Ammon's horn (tissue), 1 donor: ENCODE data around the gene PIEZO2.

Experiments
- DNase-seq: peaks from one replicate; pipeline ENCODE4 v3.0.0-alpha.2; 2016; ENCODE audit warnings: low spot score

PIEZO2 gene

GRCh38 chr18:11113046-11113548 is 36.3 kb downstream of the PIEZO2 start:
- no peak for DNase-seq

- DNase-seq: no peak
Observed at GRCh38 chr18:11112286-11112685, 37.1 kb downstream of the PIEZO2 start.

GRCh38 chr18:11110509-11110908 is 38.9 kb downstream of the PIEZO2 start:
- no peak for DNase-seq

- DNase-seq: no peak
Observed at GRCh38 chr18:11108947-11109346, 40.4 kb downstream of the PIEZO2 start.

- DNase-seq: no peak
Observed at GRCh38 chr18:11106894-11107293, 42.5 kb downstream of the PIEZO2 start.

DNA sequence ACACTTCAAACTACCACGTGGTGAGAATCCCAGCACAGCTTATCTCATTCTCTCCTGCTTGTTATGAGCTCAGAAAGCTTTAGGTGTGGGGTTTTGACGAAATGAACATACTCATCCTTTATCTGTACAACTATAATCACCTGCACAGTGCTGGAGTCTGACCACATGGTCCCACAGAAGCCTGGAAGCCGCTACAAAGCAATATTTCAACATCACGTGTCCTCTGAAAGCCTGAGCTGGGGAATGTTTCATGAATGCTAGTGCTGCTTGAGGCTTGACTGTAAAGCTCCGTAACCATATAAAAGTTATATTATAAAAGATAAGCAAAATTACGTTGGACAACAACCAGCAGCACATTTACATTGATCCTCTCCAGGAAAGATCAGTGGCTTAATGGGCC is 43.9 kb downstream of the PIEZO2 start:
- DNase-seq: no peak

DNA sequence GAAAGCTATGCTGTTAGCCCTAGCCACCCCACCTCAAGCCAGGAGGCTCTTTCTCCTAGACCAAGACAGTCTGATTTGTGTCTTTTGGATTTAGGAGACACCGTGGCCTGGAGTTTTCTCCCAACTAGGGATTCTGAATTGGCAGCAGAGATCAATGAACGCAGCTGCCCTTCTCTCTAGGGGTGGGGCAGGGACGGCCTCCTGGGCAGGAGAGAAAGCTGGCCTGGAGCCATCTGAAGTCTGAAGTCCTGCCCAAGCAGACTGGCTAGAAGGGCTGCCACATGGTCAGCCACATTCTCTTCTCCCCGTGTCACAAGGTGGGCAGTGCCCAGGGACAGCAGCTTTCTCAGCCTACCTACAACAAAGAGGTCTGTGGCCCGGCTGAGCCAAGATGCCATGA is 45.1 kb downstream of the PIEZO2 start:
- no peak for DNase-seq

GRCh38 chr18:11096839-11097750 is 52.3 kb downstream of the PIEZO2 start:
- DNase-seq: no peak

GRCh38 chr18:11096411-11096810 is 53.0 kb downstream of the PIEZO2 start:
- DNase-seq: no peak

- DNase-seq: no peak
Observed at GRCh38 chr18:11095674-11096293, 53.6 kb downstream of the PIEZO2 start.

- DNase-seq: no peak
Observed at GRCh38 chr18:11095211-11095610, 54.2 kb downstream of the PIEZO2 start.

DNA sequence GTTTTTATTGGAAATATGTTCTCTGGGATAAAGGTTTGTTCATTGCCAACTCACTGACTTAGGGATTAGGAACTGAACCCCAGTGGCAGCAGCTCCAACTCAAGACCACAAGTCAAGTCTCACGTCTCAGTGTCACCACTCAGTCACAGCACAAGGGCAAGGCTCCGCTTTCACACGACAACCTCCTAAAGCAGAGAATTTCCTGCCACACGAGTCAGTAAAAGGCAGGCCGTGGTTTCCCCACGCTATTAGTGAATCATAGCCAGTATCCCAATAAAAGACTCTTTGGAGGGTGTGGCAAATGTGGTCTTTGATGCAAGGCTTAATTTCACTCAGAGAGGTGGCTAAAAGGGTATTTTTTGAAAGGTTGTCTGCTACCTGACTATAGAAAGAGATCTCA is 57.6 kb downstream of the PIEZO2 start:
- no peak for DNase-seq

DNA sequence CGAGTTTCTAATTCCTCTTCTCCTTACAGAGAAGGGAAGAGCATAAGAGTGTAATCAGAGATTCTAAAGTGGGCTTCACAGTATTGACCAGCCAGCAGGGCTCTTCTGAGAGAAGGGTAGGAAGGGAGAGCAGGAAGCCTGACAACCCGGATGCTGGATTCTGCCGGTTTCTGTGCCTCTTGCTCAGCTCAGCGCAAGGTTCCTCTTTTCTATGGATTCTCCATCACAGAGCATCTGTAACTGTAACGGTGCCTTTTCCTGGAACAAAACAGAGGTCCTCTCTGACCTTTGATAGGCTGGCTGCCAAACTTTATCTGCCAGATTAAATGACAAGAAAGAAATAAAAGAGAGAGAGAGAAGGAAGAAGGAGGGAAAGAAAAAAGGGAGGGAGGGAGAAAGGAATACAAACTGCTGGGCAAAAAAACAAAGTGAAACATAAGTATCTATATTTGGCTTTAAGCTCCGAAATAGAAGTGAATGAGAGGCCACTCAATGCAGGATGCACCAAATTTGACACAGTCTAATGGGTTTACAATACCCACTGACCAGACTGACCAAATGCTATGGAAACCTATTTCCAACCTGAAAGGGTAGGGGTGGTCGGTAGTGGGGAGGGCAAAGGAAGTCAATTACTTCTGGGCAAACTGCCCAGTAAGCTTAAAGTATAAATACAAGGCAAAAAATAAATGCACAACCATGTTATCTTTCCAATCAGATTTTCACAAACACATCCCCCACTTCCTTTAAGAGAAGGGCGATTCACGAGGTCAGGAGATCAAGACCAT is 59.2 kb downstream of the PIEZO2 start:
- DNase-seq: no peak

GRCh38 chr18:11081009-11081532 is 68.3 kb downstream of the PIEZO2 start:
- DNase-seq: no peak

GRCh38 chr18:11078491-11078890 is 70.9 kb downstream of the PIEZO2 start:
- DNase-seq: no peak

- no peak for DNase-seq
Observed at GRCh38 chr18:11077548-11078187, 71.7 kb downstream of the PIEZO2 start.

GRCh38 chr18:11074889-11075288 is 74.5 kb downstream of the PIEZO2 start:
- no peak for DNase-seq

DNA sequence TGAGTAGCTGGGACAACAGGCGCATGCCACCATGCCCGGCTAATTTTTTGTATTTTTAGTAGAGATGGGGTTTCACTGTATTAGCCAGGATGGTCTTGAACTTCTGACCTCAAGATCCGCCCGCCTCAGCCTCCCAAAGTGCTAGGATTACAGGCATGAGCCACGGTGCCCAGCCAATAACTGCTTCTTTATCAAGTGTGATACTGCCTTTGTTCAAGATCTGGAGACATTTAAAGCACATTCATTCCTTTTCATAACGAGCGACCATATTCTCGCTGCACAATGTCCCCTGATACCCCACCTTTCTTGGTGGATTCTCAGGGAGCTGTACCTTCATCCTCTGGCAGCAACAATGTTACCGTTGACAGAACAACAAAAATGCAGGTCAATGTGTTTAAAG is 75.4 kb downstream of the PIEZO2 start:
- DNase-seq: no peak

DNA sequence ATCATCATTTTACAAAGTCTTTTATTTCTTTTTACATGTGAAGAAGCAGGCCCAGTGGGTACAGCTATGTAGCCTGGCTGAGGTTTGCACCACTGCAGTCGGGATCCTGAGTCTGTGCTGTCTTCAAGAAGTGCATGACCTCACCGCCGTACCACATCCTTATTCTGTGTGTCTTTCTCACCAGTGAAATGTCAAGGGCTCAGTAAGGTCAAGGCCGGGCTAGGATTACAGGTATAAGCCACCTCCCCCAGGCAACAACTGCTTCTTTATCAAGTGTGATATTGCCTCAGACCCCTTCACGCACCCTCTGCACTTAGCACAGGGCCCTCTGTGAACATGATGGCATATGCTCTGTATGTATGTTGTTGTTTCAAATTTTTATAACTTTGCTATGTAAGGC is 76.7 kb downstream of the PIEZO2 start:
- DNase-seq: no peak

DNA sequence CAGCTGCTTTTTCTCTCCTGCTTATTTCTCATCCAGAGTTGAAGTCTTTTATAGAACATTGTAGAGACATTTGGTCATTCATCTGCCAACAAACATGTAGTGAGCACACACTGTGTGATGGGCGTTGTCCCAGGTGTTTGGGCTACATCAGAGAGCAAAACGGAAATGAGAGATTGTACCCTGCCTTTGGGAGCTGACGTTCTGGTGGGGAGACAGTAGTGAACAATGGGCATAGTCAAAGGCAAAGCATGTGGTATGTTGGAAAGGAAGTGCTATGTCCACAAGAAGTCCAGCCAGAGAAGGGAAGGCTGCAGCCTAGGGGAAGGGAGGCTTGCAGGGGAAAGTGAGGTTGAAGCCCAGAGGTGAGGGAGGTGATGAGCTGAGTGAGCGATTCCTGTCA is 78.1 kb downstream of the PIEZO2 start:
- peak; percentile 49 for DNase-seq

DNA sequence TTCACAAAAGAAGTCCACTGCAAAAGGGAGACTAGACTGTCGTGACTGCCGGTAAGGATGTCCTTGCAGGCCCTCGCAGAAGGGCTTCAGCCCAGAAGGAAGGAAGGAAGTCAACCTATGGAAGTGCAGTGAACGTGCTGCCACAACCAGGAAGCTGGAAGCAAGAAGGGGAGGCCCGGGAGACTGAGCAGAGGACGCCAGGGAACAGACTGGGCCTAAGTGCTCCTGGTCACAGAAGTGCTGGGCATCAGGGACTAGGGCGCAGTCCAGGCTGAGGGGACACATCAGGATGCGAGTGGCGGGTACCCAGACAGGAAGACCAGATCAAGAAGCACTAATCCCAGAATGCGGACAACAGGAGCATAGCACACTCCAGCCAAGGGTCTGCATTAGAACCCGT is 78.8 kb downstream of the PIEZO2 start:
- DNase-seq: no peak

DNA sequence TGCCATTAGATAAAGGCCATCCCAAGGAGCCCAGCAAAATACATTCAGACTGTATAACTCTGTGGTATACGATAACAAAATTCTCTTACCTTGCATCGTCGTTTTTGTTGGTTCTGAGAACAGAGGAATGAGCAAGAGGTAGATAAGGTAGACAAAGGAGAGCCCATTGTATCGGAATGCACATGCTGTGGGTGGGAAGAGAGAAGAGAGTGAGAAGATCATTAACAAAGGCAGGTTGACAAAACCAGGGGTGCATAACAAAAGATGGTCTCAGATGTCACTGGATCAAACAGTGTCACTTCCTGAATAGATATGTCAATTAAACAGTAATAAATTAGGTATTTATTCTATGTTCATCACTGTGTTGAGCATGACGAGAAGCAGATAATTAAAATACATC is 83.3 kb downstream of the PIEZO2 start:
- DNase-seq: no peak
